ENCODE results near the gene ADIRF. TPM values are rescaled to one million over a fixed set of nuclear protein-coding genes. Genes with fewer than 3 reads are reported as not detected.

The ADIRF gene
- total RNA-seq (2013; cell fraction: nucleolus; rRNA removed): not detected in 2 replicates
- 0.56 TPM in 1 of 2 replicates, not detected in the other for total RNA-seq (2014; rRNA removed)
- not detected in 2 replicates for total RNA-seq (2014; rRNA removed; fragmentation: Illumina TruSeq; extraction: Trizol)
- 0.64 and 0.72 TPM in 2 replicates for total RNA-seq (2021)
- not detected for polyA plus RNA-seq (2011; ENCODE audit: low read depth)
- polyA plus RNA-seq (2011; rRNA removed): 0.38 and 0.40 TPM in 2 replicates
- polyA plus RNA-seq (2011; cell fraction: cytosol; rRNA removed): 0.24 and 0.27 TPM in 2 replicates
- 0.37 and 0.48 TPM in 2 replicates for polyA plus RNA-seq (2011; cell fraction: nucleus; rRNA removed)
- polyA plus RNA-seq (2012): 0.51 and 3.4 TPM in 2 replicates
- 0.12 TPM in 1 of 2 replicates, not detected in the other for polyA plus RNA-seq (2014; fragmentation: Illumina TruSeq; extraction: Trizol)
- polyA plus RNA-seq (2014; fragmentation: Nextera tagmentation; extraction: Ambion mirVana): under 1 TPM; 0.77 to 0.98 TPM
- not detected in 2 replicates for polyA plus RNA-seq (2014; rRNA removed)
- 1 to 10 TPM; 1.9 to 2.5 TPM for polyA plus RNA-seq (2016; fragmentation: Nextera tagmentation; extraction: Ambion mirVana)
- not detected in 2 replicates for polyA minus RNA-seq (2011; rRNA and poly(A)+ RNA removed)
- not detected in 2 replicates for polyA minus RNA-seq (2011; cell fraction: cytosol; rRNA and poly(A)+ RNA removed)
- polyA minus RNA-seq (2011; cell fraction: nucleus; rRNA and poly(A)+ RNA removed): not detected in 2 replicates
- percentile 34 among the genes with signal in this experiment for Bru-seq, nascent RNA
- percentile 28 among the genes with signal in this experiment for BruChase-seq, experiment 1, labeled RNA remaining after a 6-hour chase
- BruChase-seq, experiment 2, labeled RNA remaining after a 2-hour chase: percentile 33 among the genes with signal in this experiment
- long read RNA-seq, experiment 1: 0 reads
- long read RNA-seq, experiment 2, partial matches to known transcripts: 0 of 1 reads
- long read RNA-seq, experiment 2, other reads (novel, unspliced or antisense): 1 of 1 reads

DNA sequence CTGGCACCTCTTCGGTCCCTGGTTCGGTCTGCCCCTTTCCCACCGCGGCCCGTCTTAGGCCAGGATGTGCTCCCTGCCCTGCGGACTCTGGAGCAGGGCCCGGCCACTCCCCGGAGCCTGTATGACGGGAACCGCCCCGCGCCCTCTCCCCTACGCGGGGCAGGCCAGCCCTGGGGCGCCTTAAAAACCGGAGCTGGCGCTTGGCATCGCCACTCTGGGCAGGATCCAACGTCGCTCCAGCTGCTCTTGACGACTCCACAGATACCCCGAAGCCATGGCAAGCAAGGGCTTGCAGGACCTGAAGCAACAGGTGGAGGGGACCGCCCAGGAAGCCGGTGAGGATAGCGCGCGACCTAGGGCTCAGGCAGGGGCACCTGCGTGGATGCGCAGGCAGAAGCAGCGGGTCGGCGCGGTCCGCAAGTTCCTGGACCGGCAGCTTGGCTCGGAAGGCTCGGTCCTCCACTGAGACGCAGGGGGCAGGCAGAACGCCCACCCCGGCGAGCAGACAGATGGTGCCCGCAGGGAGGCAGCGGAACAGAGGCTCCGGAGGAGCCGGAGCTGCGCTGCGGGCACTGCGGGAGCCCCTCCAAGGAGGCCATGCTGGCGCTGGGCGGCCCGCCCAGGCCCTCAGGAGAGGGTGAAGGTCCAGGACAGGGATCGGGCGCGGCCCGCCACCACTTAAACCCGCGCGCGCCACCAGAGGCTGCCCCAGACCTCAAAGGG is at the start of gene ADIRF:
ADIRF (plus strand) TSS at position 212 of the 723 bp plus-strand sequence; CDS start at position 275, 63 bp downstream.
- DNase-seq (ENCODE audit: low read depth, low spot score) (no peak), FAIRE-seq (no peak), ATAC-seq (no peak)
- peak within 1 kb of the TSS; percentile 88; the same call in 1 of the 2 replicates for H3K27ac ChIP-seq (ENCODE audit: control insufficient read depth, insufficient read depth)
- H3K36me3 ChIP-seq (ENCODE audit: control insufficient read depth in 2 of 2, insufficient read depth in 2 of 2, low read length in 1 of 2): no peaks in the 10 kb centered on the region
- ChIA-PET POLR2A (no interaction called here), RAD21 (ENCODE audit: unreplicated experiment) (interaction anchor here (1.8 kb wide), 1 partner anchor 22 kb away, joined by 5 read pairs; no protein-coding TSS in a partner anchor), SMC1A (ENCODE audit: uncharacterized antibody, unreplicated experiment) (no interaction called here), CTCF (interaction anchor here (1.0 kb wide), 1 partner anchor 8 kb away, joined by 4 read pairs; no protein-coding TSS in a partner anchor)
- in situ Hi-C loops (cut with MboI): no loop called here
- no TSS peak for BruUV-seq (replicated peaks)
- WGBS (ENCODE audit: insufficient coverage, insufficient replicate concordance, low lambda C conversion rate, missing lambda C conversion rate): 71% methylated on average over 56 of the region's 59 CpGs
- H3K4me2 ChIP-seq (ENCODE audit: control insufficient read depth, insufficient read depth): peak within 1 kb of the TSS; percentile 88
- no peak for TF ChIP-seq IKZF2 (IDR thresholded peaks at IDR 0.05)
- no peak for TF ChIP-seq DPF2 (IDR thresholded peaks at IDR 0.05)
- no peak for TF ChIP-seq CREM (IDR thresholded peaks at IDR 0.05; ENCODE audit: low read depth)
- no peak for TF ChIP-seq MTA3 (IDR thresholded peaks at IDR 0.05; ENCODE audit: borderline replicate concordance, low read length)
- TF ChIP-seq, protein P1, sequence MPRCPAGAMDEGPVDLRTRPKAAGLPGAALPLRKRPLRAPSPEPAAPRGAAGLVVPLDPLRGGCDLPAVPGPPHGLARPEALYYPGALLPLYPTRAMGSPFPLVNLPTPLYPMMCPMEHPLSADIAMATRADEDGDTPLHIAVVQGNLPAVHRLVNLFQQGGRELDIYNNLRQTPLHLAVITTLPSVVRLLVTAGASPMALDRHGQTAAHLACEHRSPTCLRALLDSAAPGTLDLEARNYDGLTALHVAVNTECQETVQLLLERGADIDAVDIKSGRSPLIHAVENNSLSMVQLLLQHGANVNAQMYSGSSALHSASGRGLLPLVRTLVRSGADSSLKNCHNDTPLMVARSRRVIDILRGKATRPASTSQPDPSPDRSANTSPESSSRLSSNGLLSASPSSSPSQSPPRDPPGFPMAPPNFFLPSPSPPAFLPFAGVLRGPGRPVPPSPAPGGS (IDR thresholded peaks at IDR 0.05; ENCODE audit: borderline replicate concordance, insufficient read depth, low read depth, low read length, poor library complexity, severe bottlenecking): no peak
- no peak for TF ChIP-seq PAX8 (IDR thresholded peaks at IDR 0.05)
- peaks cover 0 to 2% of the 10 kb centered on the region in 2 experiments; a peak in 1 of 4 replicates for H3K27me3 ChIP-seq (replicated peaks in 1 of 2; ENCODE audit: control insufficient read depth in 2 of 2, insufficient read depth in 2 of 2, low read length in 1 of 2)
- H3K9ac ChIP-seq (ENCODE audit: control insufficient read depth, insufficient read depth, low read length): no peak within 1 kb of the TSS
- H4K20me1 ChIP-seq (ENCODE audit: control insufficient read depth, insufficient read depth): no peaks in the 10 kb centered on the region
- H2AFZ ChIP-seq (ENCODE audit: control insufficient read depth, low read depth, low read length): peak within 1 kb of the TSS; percentile 85; the same call in 1 of the 2 replicates
- peaks cover 54% of the 10 kb centered on the region for H3K4me1 ChIP-seq (ENCODE audit: control insufficient read depth, insufficient read depth, low read length)
- no peaks in the 10 kb centered on the region for H3K79me2 ChIP-seq (ENCODE audit: control insufficient read depth, insufficient read depth, low read length)
- H3K9me3 ChIP-seq (replicated peaks; ENCODE audit: control insufficient read depth, insufficient read depth, low read length): no peaks in the 10 kb centered on the region
- intact Hi-C loops (cut with micrococcal nuclease; ENCODE audit: unreplicated experiment): loop anchor here (5.0 kb wide), 1 partner anchor 124 kb away; the partner anchor contains the start of gene GLUD1
- no peak within 1 kb of the TSS for H3K4me3 ChIP-seq

Data from GM12878 (cell line).